HG03354 (cell line): ENCODE measurements around the gene SEMA5B.

Experiments used
- ATAC-seq: cut with Tn5 transposase; IDR thresholded peaks from one replicate; pipeline ENCODE4 v1.9.1; 2021; ENCODE audit warnings: mild to moderate bottlenecking; ENCODE audit not compliant: unreplicated experiment, poor library complexity, severe bottlenecking

SEMA5B gene

DNA sequence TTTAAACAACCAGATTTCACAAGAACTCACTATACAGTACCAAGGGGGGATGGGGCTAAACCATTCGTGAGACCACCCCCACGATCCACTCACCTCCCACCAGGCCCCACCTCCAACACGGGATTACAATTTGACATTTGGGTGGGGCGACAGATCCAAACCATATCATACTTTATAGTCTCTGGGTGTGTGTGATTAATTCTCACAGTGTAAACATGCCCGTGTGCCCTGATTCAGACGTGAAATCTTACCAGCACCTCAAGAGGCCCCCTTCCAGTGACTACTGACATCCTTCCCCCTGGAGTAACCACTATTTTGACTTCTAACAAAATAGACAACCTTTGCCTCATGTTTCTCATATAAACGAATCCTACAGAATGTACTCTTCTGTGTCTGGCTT is 34.3 kb upstream of the SEMA5B start:
- ATAC-seq: no peak

- no peak for ATAC-seq
Observed at GRCh38 chr3:123060054-123060453, 32.5 kb upstream of the SEMA5B start.

- no peak for ATAC-seq
Observed at GRCh38 chr3:123058505-123058904, 30.9 kb upstream of the SEMA5B start.

DNA sequence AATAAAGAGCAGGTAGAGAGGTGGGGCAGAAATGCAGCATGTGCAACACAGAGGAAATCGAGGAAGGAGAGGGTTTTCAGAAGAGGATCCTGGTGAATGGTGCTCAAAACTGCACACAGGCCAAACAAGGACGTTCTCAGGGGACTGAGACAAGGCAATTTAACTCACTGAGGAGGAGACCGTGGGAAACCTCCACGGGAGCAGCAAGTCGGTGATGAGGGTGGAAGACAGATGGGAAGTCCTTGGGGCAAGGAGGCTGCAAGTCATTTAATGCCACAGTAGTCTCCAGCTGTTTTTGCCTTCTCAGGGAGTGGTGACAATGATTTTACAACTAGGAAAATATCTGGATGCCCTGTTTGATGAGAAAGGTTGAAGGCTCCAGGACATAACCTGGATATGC is 27.8 kb upstream of the SEMA5B start:
- ATAC-seq: no peak

DNA sequence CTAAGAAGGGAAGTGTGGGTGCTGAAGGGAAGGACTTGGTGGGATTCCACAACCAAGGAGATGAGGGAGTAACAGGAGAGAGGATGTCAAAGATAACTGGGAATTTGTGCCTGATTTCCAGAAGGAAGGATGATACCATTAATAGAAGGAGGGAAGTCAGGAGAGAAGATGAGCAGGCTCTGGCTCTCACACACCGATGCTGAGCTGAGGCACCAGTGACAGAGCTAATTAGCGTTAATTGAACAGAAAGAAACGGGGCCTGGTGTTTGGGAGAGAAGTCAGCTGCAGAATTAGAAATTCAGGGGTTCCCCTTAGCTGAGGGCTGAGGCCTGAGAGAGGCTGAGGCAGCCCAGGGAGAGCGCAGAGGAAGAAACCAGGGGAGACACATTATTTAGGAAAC is 27.4 kb upstream of the SEMA5B start:
- ATAC-seq: no peak

GRCh38 chr3:123054109-123054778 is 26.7 kb upstream of the SEMA5B start:
- no peak for ATAC-seq

- no peak for ATAC-seq
Observed at GRCh38 chr3:123053107-123053506, 25.5 kb upstream of the SEMA5B start.

DNA sequence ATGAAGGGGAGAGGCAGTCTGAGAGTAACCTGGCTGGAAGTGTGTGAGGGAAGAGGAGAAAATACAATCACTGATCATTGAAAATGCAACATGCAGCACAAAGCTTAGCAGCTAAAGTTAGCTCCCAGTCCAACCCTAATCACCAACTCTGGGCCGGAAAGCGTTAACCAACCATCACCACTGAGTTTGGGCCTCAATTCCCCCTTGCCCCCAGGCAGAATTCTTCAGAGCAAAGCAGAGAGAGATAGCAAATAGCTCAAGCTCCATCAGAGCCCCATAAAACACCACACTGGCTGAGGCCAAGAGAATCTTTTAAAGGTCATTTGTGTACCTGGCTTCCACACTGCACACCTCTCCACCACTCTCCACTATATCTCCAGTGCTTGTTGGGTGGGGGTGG is 23.1 kb upstream of the SEMA5B start:
- ATAC-seq: no peak

DNA sequence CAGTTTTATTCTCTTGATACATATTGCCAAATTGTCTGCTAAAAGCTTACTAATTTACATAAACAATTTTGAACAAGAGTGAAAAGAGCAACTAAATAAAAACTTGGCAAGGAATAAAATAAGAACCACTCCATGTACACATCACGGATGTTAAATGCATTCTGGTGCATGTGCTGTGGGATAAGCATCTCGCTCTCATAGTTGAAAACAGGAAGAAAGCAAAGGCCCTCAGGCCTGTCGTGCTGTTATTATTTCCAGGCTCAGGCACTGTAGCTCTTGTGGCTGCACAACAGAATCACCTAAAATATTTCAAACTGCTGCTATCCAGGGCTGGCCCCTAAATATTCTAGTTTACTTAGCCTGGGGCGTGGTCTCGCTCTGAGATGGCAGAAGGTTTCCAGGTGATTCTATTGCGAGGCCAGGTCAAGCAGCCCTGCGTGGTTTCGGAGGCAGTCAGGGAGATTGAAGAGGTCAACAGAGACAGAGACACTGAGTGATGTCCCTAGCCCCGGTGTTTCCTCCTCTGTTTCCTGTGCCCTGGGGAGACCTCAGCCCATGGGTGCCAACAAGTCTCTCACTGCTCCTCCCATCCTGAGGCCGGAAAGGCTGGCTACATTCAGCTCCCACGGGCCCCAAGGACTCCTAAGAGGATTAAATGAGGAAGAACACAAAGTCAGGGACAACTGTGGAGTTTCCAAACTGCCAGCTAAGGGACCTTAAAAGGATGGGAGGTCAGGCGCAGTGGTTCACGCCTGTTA is 21.1 kb upstream of the SEMA5B start:
- ATAC-seq: no peak

DNA sequence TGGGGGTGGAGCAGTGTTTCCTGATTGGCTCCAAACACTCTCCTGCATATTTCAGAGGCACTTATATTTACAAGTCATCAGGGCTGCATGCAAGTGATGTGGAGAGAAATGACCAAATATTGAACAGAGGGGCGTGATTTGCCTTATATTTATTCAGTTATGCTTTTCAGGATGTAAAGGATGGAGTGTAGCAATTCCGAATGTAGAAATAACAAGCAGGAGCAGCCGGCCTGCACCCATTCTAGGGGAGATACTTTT is 19.4 kb upstream of the SEMA5B start:
- no peak for ATAC-seq

DNA sequence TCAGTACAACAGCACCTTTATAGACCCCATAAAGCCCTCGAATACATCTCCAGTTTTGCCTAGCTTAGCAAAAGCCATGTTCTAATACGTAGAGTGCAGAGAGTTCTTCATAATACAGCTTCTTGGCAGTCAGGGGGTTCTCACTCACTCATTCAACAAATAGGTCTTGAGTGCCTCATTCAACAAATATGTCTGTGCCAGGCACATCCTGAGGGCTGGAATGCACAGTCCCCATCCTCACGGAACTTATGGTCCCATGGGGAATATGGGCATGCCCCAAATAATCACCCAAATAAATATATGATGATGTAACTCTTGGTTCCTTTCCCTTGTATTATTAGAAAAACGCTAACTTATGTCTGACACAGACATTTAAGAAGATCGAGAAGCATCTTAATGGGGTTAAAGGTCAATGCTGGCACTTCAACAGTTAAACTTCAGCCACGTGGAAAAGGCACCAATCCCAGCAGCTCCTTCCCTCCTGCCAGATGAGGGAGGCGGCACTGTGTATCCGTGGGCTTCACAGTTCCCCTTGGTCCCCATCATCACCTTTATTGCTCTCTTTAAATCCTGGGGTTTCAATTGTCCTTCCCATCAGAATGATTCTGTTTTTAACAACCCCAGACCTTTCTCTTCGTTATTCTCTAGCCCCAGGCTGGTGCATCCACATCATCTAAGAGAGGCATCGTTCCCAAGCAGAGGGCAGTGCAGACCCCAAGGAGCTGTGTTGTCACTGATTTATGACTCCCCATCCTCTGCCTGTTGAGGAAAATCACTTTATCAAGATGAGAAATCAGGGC is 18.9 kb upstream of the SEMA5B start:
- no peak for ATAC-seq

GRCh38 chr3:123044981-123045763 is 17.6 kb upstream of the SEMA5B start:
- no peak for ATAC-seq

- ATAC-seq: no peak
Observed at GRCh38 chr3:123042413-123042812, 14.8 kb upstream of the SEMA5B start.

DNA sequence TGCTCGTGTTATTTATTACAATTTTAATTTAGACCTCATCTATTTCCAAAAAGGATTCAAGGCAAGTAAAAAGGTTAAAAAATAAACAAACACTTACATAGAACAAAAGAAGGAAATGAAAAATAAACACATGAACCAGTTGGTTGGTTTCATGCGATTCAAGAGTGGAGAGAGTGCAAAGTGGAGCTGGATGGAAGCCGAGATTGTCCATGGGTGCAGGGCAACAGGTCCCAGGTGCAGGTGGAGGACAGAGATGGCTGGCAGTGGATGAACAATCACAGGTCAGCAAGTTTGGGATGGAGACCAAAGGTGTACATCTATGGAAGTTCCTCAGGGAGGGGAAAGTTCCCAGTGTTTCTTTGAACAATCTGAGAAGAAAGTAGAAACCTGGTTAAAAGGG is 11.6 kb upstream of the SEMA5B start:
- ATAC-seq: no peak

DNA sequence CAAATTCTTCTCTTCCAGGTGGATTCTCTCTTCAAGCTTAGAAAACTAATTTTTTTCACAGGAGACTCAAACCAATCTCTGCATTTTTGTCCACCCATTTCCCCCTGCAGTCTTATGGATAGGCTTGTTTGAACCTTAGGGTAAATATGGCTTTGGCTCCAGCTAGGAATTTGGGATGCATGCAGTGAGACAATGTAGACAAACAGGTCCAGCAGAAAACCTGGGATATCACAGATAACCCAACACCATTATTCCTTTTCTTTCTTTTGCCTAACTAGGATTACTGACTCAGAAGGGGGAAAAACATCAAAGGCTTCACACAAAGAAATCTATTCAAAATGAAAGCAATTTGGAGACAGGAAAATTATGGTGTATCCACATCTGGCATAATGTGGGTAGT is 11.2 kb upstream of the SEMA5B start:
- no peak for ATAC-seq

GRCh38 chr3:123037015-123037375 is 9.4 kb upstream of the SEMA5B start:
- ATAC-seq: no peak

- ATAC-seq: no peak
Observed at GRCh38 chr3:123036352-123037014, 8.9 kb upstream of the SEMA5B start.

GRCh38 chr3:123034996-123035395 is 7.4 kb upstream of the SEMA5B start:
- ATAC-seq: no peak

- ATAC-seq: no peak
Observed at GRCh38 chr3:123034120-123034519, 6.6 kb upstream of the SEMA5B start.

DNA sequence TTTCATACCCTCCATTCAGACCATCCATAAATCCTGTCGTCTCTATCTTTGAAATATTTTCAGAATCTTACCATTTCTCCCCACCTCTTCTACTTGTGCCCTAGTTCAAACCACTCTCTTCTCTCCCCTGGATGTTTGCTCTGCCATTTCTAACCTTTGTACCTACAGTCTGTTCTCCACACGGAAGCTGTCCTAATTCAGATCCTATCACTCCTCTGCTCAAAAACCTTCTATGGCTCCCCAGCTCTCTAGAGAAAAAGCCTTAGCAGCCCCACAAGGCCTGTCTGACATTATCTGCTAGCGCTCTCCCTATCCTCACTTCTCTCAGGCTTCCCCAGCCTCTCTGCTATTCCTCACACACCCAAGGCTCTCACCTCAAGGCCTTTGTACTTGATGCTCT is 4.5 kb upstream of the SEMA5B start:
- no peak for ATAC-seq
